H1 (cell line): ENCODE data around the gene BTG2. TPM values are rescaled to one million over a fixed set of nuclear protein-coding genes. Genes with fewer than 3 reads are reported as not detected.

Source experiments
- CTCF ChIA-PET: fragments of 300-600 bp; sonication (Branson Sonifier 250); formaldehyde crosslinking; loops from one replicate; lab custom pipeline; 2021; ENCODE audit not compliant: partially characterized antibody; lab: Charles Lee
- POLR2A ChIA-PET: fragments of 300-600 bp; sonication (Branson Sonifier 250); formaldehyde crosslinking; loops from one replicate; lab custom pipeline; 2021; ENCODE audit warnings: inconsistent platforms; ENCODE audit not compliant: partially characterized antibody; lab: Charles Lee
- DNase-seq, 2 experiments: peaks; one replicate each; pipeline versions ENCODE4 v3.0.0 to v3.0.0-alpha.2; 2010 to 2022; ENCODE audit warnings: low spot score in 2 of 2, low read depth in 1 of 2, mixed read lengths in 1 of 2
- FAIRE-seq: peaks from 2 replicates; lab custom pipeline; 2011; peaks lifted over from hg19 to GRCh38; lab: Jason Lieb, UNC
- H2AFZ ChIP-seq: 2 replicates; pipeline ENCODE4 v1.8.1; 2012; ENCODE audit warnings: low read length, inconsistent platforms
- H2AK5ac ChIP-seq: 2 replicates; pipeline ENCODE4 v1.6.1; 2013; ENCODE audit warnings: low read depth, low read length
- H2BK120ac ChIP-seq: replicated peaks from 2 replicates; pipeline ENCODE3; 2013; ENCODE audit warnings: low read depth, low read length, inconsistent platforms
- H2BK12ac ChIP-seq: 2 replicates; pipeline ENCODE4 v1.6.1; 2013; ENCODE audit warnings: low read depth, low read length
- H2BK15ac ChIP-seq: 2 replicates; pipeline ENCODE4 v1.6.1; 2013; ENCODE audit warnings: low read length
- H2BK20ac ChIP-seq: 2 replicates; pipeline ENCODE4 v1.6.1; 2013; ENCODE audit warnings: low read length
- H2BK5ac ChIP-seq: 2 replicates; pipeline ENCODE4 v1.6.1; 2013; ENCODE audit warnings: low read depth, low read length
- H3K14ac ChIP-seq: 2 replicates; pipeline ENCODE4 v1.6.1; 2013; ENCODE audit warnings: inconsistent platforms; ENCODE audit not compliant: insufficient read length
- H3K18ac ChIP-seq: 2 replicates; pipeline ENCODE4 v1.6.1; 2013; ENCODE audit warnings: low read length; ENCODE audit errors: extremely low read depth
- H3K23ac ChIP-seq: 2 replicates; pipeline ENCODE4 v1.6.1; 2013; ENCODE audit warnings: inconsistent platforms; ENCODE audit not compliant: insufficient read length
- H3K23me2 ChIP-seq: 2 replicates; pipeline ENCODE4 v1.6.1; 2013; ENCODE audit warnings: low read depth, low read length
- H3K27ac ChIP-seq: 2 replicates; pipeline ENCODE4 v1.6.1; 2011; ENCODE audit warnings: low read depth, low read length, inconsistent platforms
- H3K27me3 ChIP-seq, 4 experiments: replicated peaks in 1 of 4; 1 replicate in 1 of 4; 2 replicates in 3 of 4; pipeline versions ENCODE4 v1.6.1 to v1.8.1; 2011 to 2013; ENCODE audit warnings: low read length in 3 of 4, mild to moderate bottlenecking in 3 of 4, inconsistent platforms in 2 of 4, mixed read lengths in 2 of 4, moderate library complexity in 1 of 4; ENCODE audit not compliant: control insufficient read depth in 3 of 4, insufficient read depth in 3 of 4; ENCODE audit errors: extremely low read depth in 1 of 4
- H3K36me3 ChIP-seq, 4 experiments: 2 replicates each; pipeline versions ENCODE4 v1.6.1 to v1.8.1; 2011 to 2013; ENCODE audit warnings: mild to moderate bottlenecking in 4 of 4, low read length in 3 of 4, moderate library complexity in 2 of 4, control low read depth in 1 of 4, inconsistent platforms in 1 of 4; ENCODE audit not compliant: insufficient read depth in 4 of 4, control insufficient read depth in 2 of 4
- H3K4ac ChIP-seq: replicated peaks from 2 replicates; pipeline ENCODE3; 2013; ENCODE audit warnings: low read length, low read depth, mixed read lengths, inconsistent platforms; ENCODE audit not compliant: insufficient read length
- H3K4me1 ChIP-seq, 4 experiments: replicated peaks in 1 of 4; 1 replicate in 1 of 4; 2 replicates in 3 of 4; pipeline versions ENCODE4 v1.6.1 to v1.8.1; 2011 to 2013; ENCODE audit warnings: low read length in 3 of 4, inconsistent platforms in 2 of 4, mixed read lengths in 1 of 4; ENCODE audit not compliant: insufficient read depth in 4 of 4, control insufficient read depth in 3 of 4
- H3K4me2 ChIP-seq, 2 experiments: 2 replicates each; pipeline versions ENCODE4 v1.6.1 to v1.8.1; 2011 to 2013; ENCODE audit warnings: low read depth in 2 of 2, low read length in 2 of 2, control low read depth in 1 of 2, inconsistent platforms in 1 of 2, mild to moderate bottlenecking in 1 of 2; ENCODE audit not compliant: insufficient read depth in 1 of 2
- H3K4me3 ChIP-seq, 4 experiments: fragments of 200-600, 300-600 bp in 1 of 4; sonication (generic), shearing (Covaris generic), sonication (Bioruptor Twin) in 1 of 4; 2 replicates each; pipeline versions ENCODE4 v1.5.1 to v1.8.1; 2011 to 2016; ENCODE audit warnings: low read length in 4 of 4, low read depth in 3 of 4, control low read depth in 2 of 4, inconsistent platforms in 2 of 4, mild to moderate bottlenecking in 2 of 4, mixed read lengths in 1 of 4, moderate library complexity in 1 of 4; ENCODE audit not compliant: insufficient read depth in 2 of 4; ENCODE audit errors: extremely low read depth in 1 of 4
- H3K56ac ChIP-seq: replicated peaks from 2 replicates; pipeline ENCODE3; 2013; ENCODE audit warnings: low read depth, mild to moderate bottlenecking, mixed read lengths, low read length, inconsistent platforms; ENCODE audit not compliant: insufficient read length
- H3K79me1 ChIP-seq: 2 replicates; pipeline ENCODE4 v1.6.1; 2013; ENCODE audit warnings: low read depth, low read length, control low read depth
- H3K79me2 ChIP-seq, 2 experiments: 2 replicates each; pipeline versions ENCODE4 v1.6.1 to v1.8.1; 2012 to 2013; ENCODE audit warnings: low read length in 2 of 2, mild to moderate bottlenecking in 2 of 2, inconsistent platforms in 1 of 2; ENCODE audit not compliant: insufficient read depth in 2 of 2, control insufficient read depth in 1 of 2
- H3K9ac ChIP-seq, 4 experiments: replicated peaks in 1 of 4; 1 replicate in 1 of 4; 2 replicates in 3 of 4; pipeline versions ENCODE4 v1.6.1 to v1.8.1; 2011 to 2013; ENCODE audit warnings: low read depth in 3 of 4, low read length in 3 of 4, control low read depth in 2 of 4, mild to moderate bottlenecking in 2 of 4, moderate library complexity in 2 of 4, inconsistent platforms in 1 of 4; ENCODE audit errors: extremely low read depth in 1 of 4
- H3K9me3 ChIP-seq, 2 experiments: 2 replicates each; pipeline versions ENCODE4 v1.6.1 to v1.8.1; 2012 to 2013; ENCODE audit warnings: mild to moderate bottlenecking in 2 of 2, moderate library complexity in 2 of 2, control low read depth in 1 of 2, inconsistent platforms in 1 of 2, low read depth in 1 of 2, low read length in 1 of 2, mixed read lengths in 1 of 2; ENCODE audit not compliant: insufficient read depth in 2 of 2
- H4K20me1 ChIP-seq, 2 experiments: replicated peaks in 1 of 2; 2 replicates each; pipeline versions ENCODE3 to v1.8.1; 2011 to 2013; ENCODE audit warnings: inconsistent platforms in 2 of 2, low read length in 2 of 2, mild to moderate bottlenecking in 1 of 2; ENCODE audit not compliant: insufficient read depth in 2 of 2, control insufficient read depth in 1 of 2
- H4K5ac ChIP-seq: 2 replicates; pipeline ENCODE4 v1.6.1; 2013; ENCODE audit warnings: low read length, low read depth, mixed read lengths, inconsistent platforms; ENCODE audit not compliant: insufficient read length
- H4K8ac ChIP-seq: 2 replicates; pipeline ENCODE4 v1.8.0; 2013; ENCODE audit warnings: mild to moderate bottlenecking, moderate library complexity, low read length, inconsistent platforms; ENCODE audit not compliant: insufficient read depth; ENCODE audit errors: extremely low read depth
- H4K91ac ChIP-seq: replicated peaks from 2 replicates; pipeline ENCODE3; 2013; ENCODE audit warnings: low read length, mixed read lengths, inconsistent platforms; ENCODE audit not compliant: insufficient read length
- ASH2L ChIP-seq: fragments of 200-600, 300-600 bp; sonication (generic); IDR thresholded peaks from one replicate; pipeline ENCODE4 v1.7.1; 2017; ENCODE audit warnings: low read length
- CBX5 ChIP-seq: fragments of 300-800, 300-1000 bp; sonication (generic); IDR thresholded peaks from 2 replicates; pipeline ENCODE4 v1.7.1; 2016; ENCODE audit warnings: antibody characterized with exemption, low read length, low read depth
- CBX8 ChIP-seq: fragments of 300-800, 300-1000 bp; sonication (generic); IDR thresholded peaks from 2 replicates; pipeline ENCODE4 v1.7.1; 2016; ENCODE audit warnings: low read depth, low read length, borderline replicate concordance
- CHD1 ChIP-seq: IDR thresholded peaks from 2 replicates; pipeline ENCODE4 v1.6.1; 2012; ENCODE audit warnings: low read depth, low read length, improper control_type of control experiment
- EGR1 ChIP-seq: IDR thresholded peaks from 2 replicates; pipeline ENCODE4 v1.6.1; 2011; ENCODE audit warnings: low read depth, low read length, borderline replicate concordance
- EP300 ChIP-seq, 2 experiments: IDR thresholded peaks; 1 replicate in 1 of 2; 2 replicates in 1 of 2; pipeline ENCODE4 v1.6.1; 2011 to 2012; ENCODE audit warnings: low read depth in 2 of 2, low read length in 2 of 2, mild to moderate bottlenecking in 2 of 2, borderline replicate concordance in 1 of 2, inconsistent platforms in 1 of 2, moderate library complexity in 1 of 2
- HDAC2 ChIP-seq, 2 experiments: fragments of 300-600 bp in 1 of 2; sonication (generic) in 1 of 2; IDR thresholded peaks; 2 replicates each; pipeline ENCODE4 v1.6.1; 2011 to 2012; ENCODE audit warnings: low read depth in 2 of 2, low read length in 2 of 2, mild to moderate bottlenecking in 2 of 2, moderate library complexity in 2 of 2, borderline replicate concordance in 1 of 2, inconsistent platforms in 1 of 2
- JUN ChIP-seq: IDR thresholded peaks from 2 replicates; pipeline ENCODE4 v1.6.1; 2011; ENCODE audit warnings: low read depth, mild to moderate bottlenecking, improper control_type of control experiment, low read length
- KDM4A ChIP-seq: IDR thresholded peaks from one replicate; pipeline ENCODE4 v1.7.1; 2012; ENCODE audit warnings: low read depth, mild to moderate bottlenecking, moderate library complexity, low read length, inconsistent platforms; ENCODE audit not compliant: severe bottlenecking
- RXRA ChIP-seq: IDR thresholded peaks from 2 replicates; pipeline ENCODE4 v1.6.1; 2011; ENCODE audit warnings: low read depth, mild to moderate bottlenecking, low read length, moderate library complexity; ENCODE audit not compliant: insufficient read depth
- SP2 ChIP-seq: IDR thresholded peaks from 2 replicates; pipeline ENCODE4 v1.6.1; 2012; ENCODE audit warnings: mild to moderate bottlenecking, low read length, inconsistent platforms
- TAF1 ChIP-seq: IDR thresholded peaks from 2 replicates; pipeline ENCODE4 v1.6.1; 2011; ENCODE audit warnings: mild to moderate bottlenecking, low read depth, low read length
- WGBS, 2 experiments: shearing (Covaris generic) in 1 of 2; methylation state at CpG; one replicate each; pipeline versions ENCODE4 v1.1.6 to v1.1.7; 2013 to 2015; ENCODE audit warnings: low lambda C conversion rate in 2 of 2, mixed read lengths in 2 of 2, inconsistent platforms in 1 of 2, low coverage in 1 of 2, missing lambda C conversion rate in 1 of 2; ENCODE audit not compliant: insufficient replicate concordance in 2 of 2, insufficient coverage in 1 of 2, insufficient read length in 1 of 2; ENCODE audit errors: extremely low coverage in 1 of 2, missing lambda C conversion rate in 1 of 2; 5-methylcytosine and 5-hydroxymethylcytosine counted together
- polyA plus RNA-seq, 7 experiments: library from polyadenylated mRNA; depleted of rRNA in 3 of 7; stranded (reverse) in 5 of 7; unstranded in 2 of 7; fragments of >200 nt in 5 of 7; fragments of 200-250 nt in 2 of 7; gene quantifications; 1 replicate in 5 of 7; 2 replicates in 1 of 7; 4 replicates in 1 of 7; pipeline versions ENCODE4 v1.2.1 to v1.2.3, GENCODE V29; 2011 to 2013; ENCODE audit warnings: missing spikeins in 2 of 7, mixed read lengths in 2 of 7
- total RNA-seq: library from RNA; stranded (reverse); fragmentation: NEBNext Ultra II Directional; extraction: Animal tissue kit (Norgen Biotek cat#: 25700); gene quantifications from 2 replicates; pipeline ENCODE4 v1.2.1, GENCODE V29; 2021
- TF ChIP-seq, protein P1 (sequence below): IDR thresholded peaks from 2 replicates; pipeline ENCODE4 v1.6.1; 2011; ENCODE audit warnings: low read length, improper control_type of control experiment

BTG2 gene
- total and polyA plus RNA-seq, 2 of the 8 experiments (the other 6 are each of a cell fraction or from before 2014, with no cell fraction given) = 4.8 to 11.0 TPM

DNA sequence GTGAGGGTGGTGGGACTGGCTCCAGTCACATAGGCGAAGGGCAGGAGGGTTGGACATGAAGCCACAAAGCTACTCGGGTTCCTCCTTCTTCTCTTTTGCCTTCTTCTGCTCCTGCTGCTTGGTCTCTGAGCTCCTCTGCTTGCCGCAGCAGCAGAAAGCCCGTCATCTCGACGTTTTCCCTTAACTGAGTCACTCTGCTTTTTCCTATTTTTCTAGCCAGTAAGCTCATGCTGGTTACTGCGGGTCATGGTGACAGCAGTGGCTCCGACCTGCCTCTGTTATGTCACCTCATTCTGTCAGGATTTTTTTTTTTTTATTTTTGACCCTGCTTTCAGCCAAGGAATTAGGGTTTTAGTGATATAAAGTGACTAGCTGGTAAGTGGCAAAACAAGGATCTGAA is 48.2 kb downstream of the BTG2 start:
- Histone ChIP-seq H2AFZ (no peak overlapping the region), H3K79me1 (no peaks in the 10 kb centered on the region), H3K4me2 (no peak overlapping the region), H2AK5ac (no peak overlapping the region), H4K20me1 (no peaks in the 10 kb centered on the region), H3K9ac (no peak overlapping the region), H3K27me3 (no peaks in the 10 kb centered on the region; a peak in 2 of 7 replicates), H3K27ac (no peak overlapping the region), H4K8ac (no peak overlapping the region), H3K23me2 (no peaks in the 10 kb centered on the region), H4K91ac (no peak overlapping the region), H3K14ac (no peak overlapping the region), H3K79me2 (no peaks in the 10 kb centered on the region), H3K56ac (no peak overlapping the region), H3K4me3 (no peak overlapping the region), H2BK5ac (no peak overlapping the region), H3K9me3 (no peaks in the 10 kb centered on the region), H3K36me3 (no peaks in the 10 kb centered on the region), H3K18ac (no peak overlapping the region), H3K4me1 (no peaks in the 10 kb centered on the region), H4K5ac (no peak overlapping the region), H3K4ac (no peak overlapping the region), H2BK120ac (no peak overlapping the region), H3K23ac (no peak overlapping the region), H2BK12ac (no peak overlapping the region), H2BK15ac (no peak overlapping the region), H2BK20ac (no peak overlapping the region)
- ChIA-PET POLR2A (interaction anchor here (1.1 kb wide), 1 partner anchor 10 kb away, joined by 4 read pairs; no protein-coding TSS in a partner anchor), CTCF (interaction anchor here (0.6 to 24.2 kb wide), 10 partner anchors 10 to 1207 kb away, joined by 3 to 330 read pairs (median 4); partner anchors contain the start of genes FMOD and PRELP)
- WGBS, 2 experiments = 71% methylated on average over 8 of the region's 8 CpGs; no CpG with 5 or more reads in 1 of the 2 experiments
- no peak for FAIRE-seq
- DNase-seq = no peak
- no peak for TF ChIP-seq CBX8
- TF ChIP-seq JUN = no peak
- no peak for TF ChIP-seq CBX5
- no peak for TF ChIP-seq KDM4A
- TF ChIP-seq EP300 (IDR thresholded peaks at IDR 0.05; ENCODE audit: borderline replicate concordance in 1 of 2, low read depth in 2 of 2, low read length in 2 of 2) = no peak
- no peak for TF ChIP-seq TAF1
- TF ChIP-seq HDAC2 (IDR thresholded peaks at IDR 0.05; ENCODE audit: borderline replicate concordance in 1 of 2, low read depth in 2 of 2, low read length in 2 of 2) = no peak
- no peak for TF ChIP-seq EGR1
- no peak for TF ChIP-seq RXRA
- TF ChIP-seq, protein P1, sequence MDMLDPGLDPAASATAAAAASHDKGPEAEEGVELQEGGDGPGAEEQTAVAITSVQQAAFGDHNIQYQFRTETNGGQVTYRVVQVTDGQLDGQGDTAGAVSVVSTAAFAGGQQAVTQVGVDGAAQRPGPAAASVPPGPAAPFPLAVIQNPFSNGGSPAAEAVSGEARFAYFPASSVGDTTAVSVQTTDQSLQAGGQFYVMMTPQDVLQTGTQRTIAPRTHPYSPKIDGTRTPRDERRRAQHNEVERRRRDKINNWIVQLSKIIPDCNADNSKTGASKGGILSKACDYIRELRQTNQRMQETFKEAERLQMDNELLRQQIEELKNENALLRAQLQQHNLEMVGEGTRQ = no peak
- no peak for TF ChIP-seq CHD1
- TF ChIP-seq SP2 = no peak
- no peak for TF ChIP-seq ASH2L
